Thyroid gland (tissue), 4 donors: ENCODE results near the gene GREB1. TPM values are rescaled to one million over a fixed set of nuclear protein-coding genes. Genes with fewer than 3 reads are reported as not detected.

ENCODE experiments used
- DNase-seq, 2 donors: peaks; one replicate each; pipeline ENCODE4 v3.0.0-alpha.2; 2019
- H3K27ac ChIP-seq, 3 donors: fragments of 200-600 bp; sonication (generic); 1 replicate in 2 of 3; 2 replicates in 1 of 3; pipeline ENCODE4 v1.5.1; 2016 to 2019; ENCODE audit warnings: mild to moderate bottlenecking in 1 of 3, moderate library complexity in 1 of 3
- H3K27me3 ChIP-seq: fragments of 200-600 bp; sonication (generic); one replicate; pipeline ENCODE4 v1.5.1; 2019
- H3K36me3 ChIP-seq, 2 donors: fragments of 200-600 bp; sonication (generic); one replicate each; pipeline ENCODE4 v1.5.1; 2016 to 2019
- H3K4me1 ChIP-seq, 2 donors: fragments of 200-600 bp; sonication (generic); one replicate each; pipeline ENCODE4 v1.5.1; 2017 to 2019
- H3K4me3 ChIP-seq, 3 donors: fragments of 200-600 bp; sonication (generic); replicated peaks in 1 of 3; 1 replicate in 2 of 3; 2 replicates in 1 of 3; pipeline ENCODE4 v1.5.1; 2016; ENCODE audit warnings: mild to moderate bottlenecking in 1 of 3
- H3K9me3 ChIP-seq: fragments of 200-600 bp; sonication (generic); one replicate; pipeline ENCODE4 v1.5.1; 2017
- POLR2A ChIP-seq, 2 donors: fragments of 450-650 bp; IDR thresholded peaks; one replicate each; pipeline ENCODE4 v1.6.1; 2017; ENCODE audit warnings: antibody characterized with exemption in 2 of 2, mild to moderate bottlenecking in 2 of 2, moderate library complexity in 1 of 2
- WGBS, 2 donors: methylation state at CpG; one replicate each; pipeline ENCODE4 v1.1.5; 2017; 5-methylcytosine and 5-hydroxymethylcytosine counted together
- intact Hi-C: fragments of 100-400 bp; cut with DNase I; formaldehyde crosslinking; loops from one replicate; pipeline ENCODE4 v1.15.1; 2023
- total RNA-seq, 4 donors: library from RNA; depleted of rRNA; stranded (reverse); fragments of >200 nt; gene quantifications; one replicate each; pipeline ENCODE4 v1.2.3, GENCODE V29; 2016
- TF ChIP-seq, protein P1 (sequence below), 6 experiments: fragments of 200-600 bp in 3 of 6; fragments of 450-650 bp in 3 of 6; sonication (generic) in 3 of 6; IDR thresholded peaks; one replicate each; pipeline ENCODE4 v1.5.1; 2016 to 2019; ENCODE audit warnings: antibody characterized with exemption in 6 of 6, mild to moderate bottlenecking in 2 of 6, inconsistent platforms in 1 of 6, moderate library complexity in 1 of 6

The GREB1 gene
- total RNA-seq, 4 donors from 2014 or later: 0.94 to 4.2 (median 2.0) TPM

DNA sequence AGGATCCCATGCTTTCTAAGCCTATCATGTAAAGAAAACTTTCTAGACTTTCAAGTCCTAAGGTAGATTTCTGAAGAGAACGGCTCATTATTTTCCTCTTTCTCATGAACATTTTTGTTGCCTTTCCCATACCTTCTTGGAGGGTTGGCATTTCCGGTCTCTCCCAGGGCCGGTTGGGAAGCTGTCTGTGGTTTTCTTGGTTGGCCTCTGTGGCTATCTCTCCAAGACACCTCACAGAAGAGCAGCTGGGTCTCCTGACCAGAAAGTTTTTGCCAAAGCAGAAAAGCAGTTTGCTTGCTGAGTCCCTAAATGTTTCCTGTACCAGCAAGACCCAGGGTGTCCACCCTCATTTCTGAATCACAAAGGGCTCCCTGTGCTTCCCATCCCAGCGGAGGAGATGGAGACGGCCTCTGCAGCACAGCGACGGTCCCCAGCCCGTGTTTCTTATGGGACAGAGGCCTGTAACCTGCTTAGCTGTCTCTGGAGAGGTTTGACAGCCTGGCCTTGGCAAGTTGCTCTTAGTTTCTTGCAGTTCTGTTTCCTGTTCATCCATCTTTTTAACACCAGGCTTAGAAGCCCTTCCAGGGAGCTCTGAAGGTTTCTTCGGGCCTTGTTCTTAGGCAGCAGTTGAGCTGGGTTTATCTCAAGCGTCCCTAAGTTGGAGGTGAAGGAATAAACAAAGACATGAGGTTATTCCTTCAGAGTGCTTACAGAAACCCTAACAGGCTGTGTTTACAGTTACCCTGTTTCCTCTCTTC is 39.8 kb downstream of the GREB1 start:
- WGBS, 2 donors: 82% methylated on average over 10 of the region's 10 CpGs
- no peak overlapping the region for H3K27ac ChIP-seq
- H3K4me3 ChIP-seq: no peak overlapping the region
- no peak for DNase-seq
- no peak for TF ChIP-seq POLR2A (IDR thresholded peaks at IDR 0.05)
- TF ChIP-seq, protein P1, sequence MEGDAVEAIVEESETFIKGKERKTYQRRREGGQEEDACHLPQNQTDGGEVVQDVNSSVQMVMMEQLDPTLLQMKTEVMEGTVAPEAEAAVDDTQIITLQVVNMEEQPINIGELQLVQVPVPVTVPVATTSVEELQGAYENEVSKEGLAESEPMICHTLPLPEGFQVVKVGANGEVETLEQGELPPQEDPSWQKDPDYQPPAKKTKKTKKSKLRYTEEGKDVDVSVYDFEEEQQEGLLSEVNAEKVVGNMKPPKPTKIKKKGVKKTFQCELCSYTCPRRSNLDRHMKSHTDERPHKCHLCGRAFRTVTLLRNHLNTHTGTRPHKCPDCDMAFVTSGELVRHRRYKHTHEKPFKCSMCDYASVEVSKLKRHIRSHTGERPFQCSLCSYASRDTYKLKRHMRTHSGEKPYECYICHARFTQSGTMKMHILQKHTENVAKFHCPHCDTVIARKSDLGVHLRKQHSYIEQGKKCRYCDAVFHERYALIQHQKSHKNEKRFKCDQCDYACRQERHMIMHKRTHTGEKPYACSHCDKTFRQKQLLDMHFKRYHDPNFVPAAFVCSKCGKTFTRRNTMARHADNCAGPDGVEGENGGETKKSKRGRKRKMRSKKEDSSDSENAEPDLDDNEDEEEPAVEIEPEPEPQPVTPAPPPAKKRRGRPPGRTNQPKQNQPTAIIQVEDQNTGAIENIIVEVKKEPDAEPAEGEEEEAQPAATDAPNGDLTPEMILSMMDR (IDR thresholded peaks at IDR 0.05): no peak
- no peaks in the 10 kb centered on the region for H3K9me3 ChIP-seq
- H3K4me1 ChIP-seq: no peaks in the 10 kb centered on the region
- no peaks in the 10 kb centered on the region for H3K36me3 ChIP-seq
- H3K27me3 ChIP-seq: no peaks in the 10 kb centered on the region
- intact Hi-C loops: no loop called here

DNA sequence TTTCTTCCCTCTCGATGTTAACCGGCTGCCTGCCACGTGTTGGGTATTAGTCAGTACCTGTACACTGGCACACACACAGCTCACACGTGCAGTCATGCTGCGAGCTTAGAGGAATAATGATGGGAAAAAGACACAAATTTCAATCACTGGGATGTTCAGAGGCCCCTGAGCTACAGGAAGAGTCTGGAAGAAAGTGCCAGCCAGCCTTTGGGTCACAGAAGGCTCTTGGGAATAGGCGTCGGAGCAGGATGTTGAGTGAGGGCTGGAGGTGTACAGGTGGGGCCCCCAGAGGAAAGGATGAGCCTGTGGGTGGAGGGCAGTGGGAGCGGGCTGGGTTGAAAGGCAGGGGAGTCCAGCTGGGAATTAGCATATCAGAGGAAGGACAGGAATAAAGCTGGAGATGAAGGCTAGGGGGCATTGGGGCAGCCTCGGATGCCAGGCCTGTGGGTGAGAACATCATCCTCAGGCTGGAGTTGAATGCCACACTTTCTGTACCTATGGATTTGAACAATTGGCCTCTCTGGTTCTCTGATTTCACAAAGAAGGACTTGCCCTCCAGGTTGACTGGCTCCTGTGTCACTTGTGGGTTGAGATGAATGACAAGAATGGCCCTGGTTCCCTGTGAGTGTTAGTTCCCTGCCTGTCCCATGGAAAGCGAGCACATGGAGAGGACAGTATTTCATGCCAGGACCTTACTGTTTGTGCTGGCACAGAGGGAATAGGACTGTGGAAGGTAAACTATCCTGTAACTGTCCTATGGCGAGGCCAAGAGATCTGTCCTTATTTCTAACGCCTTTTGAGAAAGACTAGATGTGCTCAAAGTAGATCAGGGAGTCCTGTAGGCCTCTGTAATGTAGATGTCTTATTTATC is 40.6 kb downstream of the GREB1 start:
- no peaks in the 10 kb centered on the region for H3K27me3 ChIP-seq
- intact Hi-C loops: no loop called here
- no peak overlapping the region for H3K27ac ChIP-seq
- no peak for DNase-seq
- no peak for TF ChIP-seq POLR2A (IDR thresholded peaks at IDR 0.05)
- TF ChIP-seq, protein P1 (IDR thresholded peaks at IDR 0.05): no peak
- 85 to 92% methylated on average over 12 of the region's 12 CpGs for WGBS, 2 donors
- H3K9me3 ChIP-seq: no peaks in the 10 kb centered on the region
- no peaks in the 10 kb centered on the region for H3K36me3 ChIP-seq
- no peak overlapping the region for H3K4me3 ChIP-seq
- H3K4me1 ChIP-seq: no peaks in the 10 kb centered on the region

GRCh38 chr2:11576398-11576797 is 42.6 kb downstream of the GREB1 start:
- TF ChIP-seq POLR2A (IDR thresholded peaks at IDR 0.05): no peak
- TF ChIP-seq, protein P1 (IDR thresholded peaks at IDR 0.05): no peak
- no peak for DNase-seq
- no peaks in the 10 kb centered on the region for H3K4me1 ChIP-seq
- H3K9me3 ChIP-seq: no peaks in the 10 kb centered on the region
- no peak overlapping the region for H3K27ac ChIP-seq
- intact Hi-C loops: no loop called here
- H3K36me3 ChIP-seq: no peaks in the 10 kb centered on the region
- 95% methylated on average over 8 to 10 of the region's 10 CpGs for WGBS, 2 donors
- no peak overlapping the region for H3K4me3 ChIP-seq
- no peaks in the 10 kb centered on the region for H3K27me3 ChIP-seq

GRCh38 chr2:11577101-11577883 is 43.4 kb downstream of the GREB1 start:
- intact Hi-C loops: no loop called here
- Histone ChIP-seq H3K4me1 (no peaks in the 10 kb centered on the region), H3K27ac (no peak overlapping the region), H3K4me3 (no peak overlapping the region), H3K27me3 (no peaks in the 10 kb centered on the region), H3K36me3 (no peaks in the 10 kb centered on the region), H3K9me3 (no peaks in the 10 kb centered on the region)
- no peak for TF ChIP-seq POLR2A (IDR thresholded peaks at IDR 0.05)
- TF ChIP-seq, protein P1 (IDR thresholded peaks at IDR 0.05): no peak
- no peak for DNase-seq
- 88 to 89% methylated on average over 14 of the region's 14 CpGs for WGBS, 2 donors
